ENCODE results near the gene TET2.
A peak's percentile ranks its signal among the peaks of the same experiment; 100 is the strongest.

The TET2 gene

DNA sequence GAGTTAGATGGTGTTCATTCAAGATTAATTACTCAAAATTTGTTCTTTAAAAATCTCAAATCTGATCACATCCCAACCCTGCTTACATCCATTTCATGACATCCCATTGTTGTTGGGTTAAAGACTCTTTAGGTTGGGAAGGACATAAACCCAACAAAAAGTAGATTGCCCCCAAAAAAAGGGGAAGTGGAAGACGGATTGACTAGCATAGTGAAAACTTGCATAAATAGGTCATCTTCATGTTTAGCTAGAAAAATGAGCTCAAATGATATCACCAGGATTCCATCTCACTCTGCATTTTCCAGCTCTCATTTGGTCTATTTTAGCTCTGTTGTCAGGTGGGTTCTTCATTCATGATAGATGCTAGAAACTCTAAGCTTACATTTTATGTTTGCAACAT, 18.5 kb upstream of the TET2 start:
- H3K4me1 ChIP-seq: no peaks in the 10 kb centered on the region
- H3K27me3 ChIP-seq (ENCODE audit: low read depth): no peaks in the 10 kb centered on the region
- no peaks in the 10 kb centered on the region for H3K9me3 ChIP-seq
- in situ Hi-C loops (cut with MboI; ENCODE audit: low sequenced_read_pairs): no loop called here
- no peak for DNase-seq (ENCODE audit: low spot score in 2 of 2)
- H3K4me3 ChIP-seq: no peak overlapping the region
- H3K36me3 ChIP-seq (replicated peaks): no peaks in the 10 kb centered on the region

- Histone ChIP-seq H3K4me1 (no peaks in the 10 kb centered on the region), H3K36me3 (replicated peaks) (no peaks in the 10 kb centered on the region), H3K4me3 (no peak overlapping the region), H3K27me3 (ENCODE audit: low read depth) (no peaks in the 10 kb centered on the region), H3K9me3 (no peaks in the 10 kb centered on the region)
- no peak for DNase-seq (ENCODE audit: low spot score in 2 of 2)
- in situ Hi-C loops (cut with MboI; ENCODE audit: low sequenced_read_pairs): no loop called here
Measured at GRCh38 chr4:105129286-105130040, 17.2 kb upstream of the TET2 start.

DNA sequence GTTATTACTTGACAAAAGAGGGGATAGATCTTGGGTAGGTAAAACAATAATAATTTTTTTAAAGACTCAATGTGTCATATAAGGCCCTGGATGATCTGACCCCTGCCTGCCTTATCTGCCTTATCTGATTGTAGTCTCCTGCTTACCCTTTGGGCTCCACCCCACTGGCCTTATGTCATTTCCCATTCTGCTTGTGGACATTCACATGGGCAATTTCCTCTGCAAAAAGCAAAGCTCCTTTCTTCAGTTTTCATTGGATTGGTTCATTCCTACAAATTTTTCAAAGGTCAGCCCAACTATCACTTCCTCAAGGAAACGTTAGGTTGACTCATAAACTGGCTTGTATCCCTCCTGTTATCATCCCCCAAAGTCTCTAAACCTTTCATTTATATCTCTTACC, 15.7 kb upstream of the TET2 start:
- no peaks in the 10 kb centered on the region for H3K4me1 ChIP-seq
- no peaks in the 10 kb centered on the region for H3K36me3 ChIP-seq (replicated peaks)
- no peaks in the 10 kb centered on the region for H3K27me3 ChIP-seq (ENCODE audit: low read depth)
- H3K9me3 ChIP-seq: no peaks in the 10 kb centered on the region
- in situ Hi-C loops (cut with MboI; ENCODE audit: low sequenced_read_pairs): no loop called here
- H3K4me3 ChIP-seq: no peak overlapping the region
- no peak for DNase-seq (ENCODE audit: low spot score in 2 of 2)

DNA sequence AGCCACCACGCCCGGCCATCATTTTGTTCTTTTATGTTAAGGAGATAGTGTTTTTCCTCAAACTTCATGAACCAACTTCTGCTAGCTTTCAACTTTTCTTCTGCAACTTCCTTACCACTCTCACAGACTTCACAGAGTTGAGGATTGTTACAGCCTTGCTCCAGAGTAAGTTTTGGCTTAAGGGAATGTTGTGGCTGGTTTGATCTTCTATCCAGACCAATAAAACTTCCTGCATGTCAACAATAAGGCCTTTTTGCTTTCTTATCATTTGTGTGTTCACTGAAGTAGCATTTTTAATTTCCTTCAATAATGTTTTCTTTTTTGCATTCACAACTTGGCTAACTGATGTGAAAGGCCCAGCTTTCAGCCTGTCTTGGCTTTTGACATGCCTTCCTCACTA, 12.7 kb upstream of the TET2 start:
- H3K27me3 ChIP-seq (ENCODE audit: low read depth): no peaks in the 10 kb centered on the region
- H3K9me3 ChIP-seq: no peaks in the 10 kb centered on the region
- no peaks in the 10 kb centered on the region; the same call in 1 of the 2 replicates for H3K36me3 ChIP-seq (replicated peaks)
- no peak for DNase-seq (ENCODE audit: low spot score in 2 of 2)
- no peak overlapping the region for H3K4me3 ChIP-seq
- in situ Hi-C loops (cut with MboI; ENCODE audit: low sequenced_read_pairs): no loop called here
- H3K4me1 ChIP-seq: no peaks in the 10 kb centered on the region

- no peaks in the 10 kb centered on the region for H3K27me3 ChIP-seq (ENCODE audit: low read depth)
- in situ Hi-C loops (cut with MboI; ENCODE audit: low sequenced_read_pairs): no loop called here
- H3K4me1 ChIP-seq: 0 out of 2 replicates have a peak, but pooled peaks cover 2% of the 10 kb centered on the region
- H3K4me3 ChIP-seq: no peak overlapping the region
- DNase-seq (ENCODE audit: low spot score in 2 of 2): no peak
- H3K9me3 ChIP-seq: no peaks in the 10 kb centered on the region
- H3K36me3 ChIP-seq (replicated peaks): no peaks in the 10 kb centered on the region; the same call in 1 of the 2 replicates
Measured at GRCh38 chr4:105135785-105136184, 10.9 kb upstream of the TET2 start.

DNA sequence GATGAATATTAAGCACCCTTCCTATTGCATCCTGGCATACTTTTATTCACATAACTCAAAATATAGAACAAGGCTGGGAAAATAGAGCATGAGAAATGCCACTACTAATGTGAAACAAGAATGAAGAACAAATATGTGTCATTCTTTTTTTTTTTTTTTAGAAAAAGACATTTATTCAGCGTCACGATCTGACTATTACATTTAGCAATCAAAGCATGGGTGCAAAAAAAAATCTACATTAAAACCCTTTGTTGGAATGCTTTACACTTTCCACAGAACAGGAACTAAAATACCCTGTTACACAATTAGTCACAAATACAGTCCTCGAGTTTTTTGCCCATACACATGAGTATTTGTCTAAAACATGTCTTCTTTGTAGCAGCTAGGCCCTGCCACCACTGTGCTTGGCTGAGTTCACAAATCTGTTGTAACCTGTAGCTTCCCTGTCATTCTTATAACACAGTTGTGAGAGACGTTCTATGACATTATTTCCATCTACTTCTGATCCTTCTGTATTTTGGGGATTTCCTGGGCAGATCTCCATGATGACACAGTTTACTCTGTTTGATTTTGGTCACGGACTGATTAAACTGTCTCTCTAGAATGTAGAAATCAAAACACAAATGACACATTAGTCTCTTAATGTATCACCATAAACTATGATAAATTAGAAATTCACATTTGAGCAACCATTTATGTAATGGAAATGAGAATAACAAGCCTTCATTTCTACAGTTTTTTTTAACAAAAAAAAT, 9.4 kb upstream of the TET2 start:
- 0 out of 2 replicates have a peak, but pooled peaks cover 2% of the 10 kb centered on the region for H3K4me1 ChIP-seq
- no peaks in the 10 kb centered on the region for H3K27me3 ChIP-seq (ENCODE audit: low read depth)
- no peak for DNase-seq (ENCODE audit: low spot score in 2 of 2)
- in situ Hi-C loops (cut with MboI; ENCODE audit: low sequenced_read_pairs): no loop called here
- no peak overlapping the region for H3K4me3 ChIP-seq
- H3K9me3 ChIP-seq: no peaks in the 10 kb centered on the region
- H3K36me3 ChIP-seq (replicated peaks): no peaks in the 10 kb centered on the region; the same call in 1 of the 2 replicates

GRCh38 chr4:105139646-105140045, 7.0 kb upstream of the TET2 start:
- no peaks in the 10 kb centered on the region; the same call in 1 of the 2 replicates for H3K36me3 ChIP-seq (replicated peaks)
- no peaks in the 10 kb centered on the region for H3K9me3 ChIP-seq
- DNase-seq (ENCODE audit: low spot score in 2 of 2): no peak
- H3K27me3 ChIP-seq (ENCODE audit: low read depth): no peaks in the 10 kb centered on the region
- H3K4me1 ChIP-seq: peaks cover 7% of the 10 kb centered on the region; the same call in 1 of the 2 replicates
- in situ Hi-C loops (cut with MboI; ENCODE audit: low sequenced_read_pairs): loop anchor here (5.0 kb wide), 1 partner anchor 333 kb away; the partner anchor contains the start of gene PPA2
- H3K4me3 ChIP-seq: no peak overlapping the region

DNA sequence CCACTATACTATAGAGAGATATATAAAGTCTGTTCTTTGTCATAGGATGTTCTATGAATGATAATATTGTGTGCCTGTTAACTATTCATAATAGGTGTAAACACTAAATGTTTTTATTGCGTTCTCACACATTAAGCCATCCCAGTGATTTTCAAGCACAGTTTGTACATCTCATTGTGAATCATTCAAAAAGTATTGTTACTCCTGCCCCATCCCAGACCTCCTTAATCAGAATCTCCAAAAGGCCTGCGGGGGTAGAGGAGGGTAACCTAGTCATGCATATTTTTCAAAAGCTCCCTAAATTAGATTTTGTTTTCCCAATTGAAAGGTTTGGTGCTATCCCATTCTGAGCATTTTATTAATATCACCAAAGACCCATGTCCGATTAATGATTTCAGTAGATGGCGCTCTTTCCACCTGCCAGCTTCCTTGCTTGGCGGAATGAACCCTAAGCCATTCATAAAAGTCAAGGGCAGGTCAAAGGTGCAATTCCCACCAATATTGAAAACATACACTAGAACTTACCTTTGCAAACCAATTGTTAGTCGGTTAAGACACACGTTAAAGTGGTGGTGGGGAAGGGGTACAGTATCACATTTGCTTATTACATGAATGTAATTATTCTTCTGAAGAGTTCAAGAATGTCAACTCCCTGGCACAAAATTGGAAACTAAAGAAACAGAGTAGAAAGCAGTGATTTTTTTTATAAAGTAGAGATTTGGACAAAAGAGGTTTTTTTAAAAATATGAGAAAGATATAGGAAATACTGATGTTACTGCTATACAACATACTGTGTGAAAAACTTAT, 5.8 kb upstream of the TET2 start:
- no peaks in the 10 kb centered on the region for H3K27me3 ChIP-seq (ENCODE audit: low read depth)

GRCh38 chr4:105145156-105145902, 1.3 kb upstream of the TET2 start:
- H3K9me3 ChIP-seq: no peaks in the 10 kb centered on the region
- peaks cover 26% of the 10 kb centered on the region for H3K4me1 ChIP-seq
- H3K4me3 ChIP-seq: peak overlapping the region; percentile 59
- H3K27me3 ChIP-seq (ENCODE audit: low read depth): no peaks in the 10 kb centered on the region
- in situ Hi-C loops (cut with MboI; ENCODE audit: low sequenced_read_pairs): no loop called here
- DNase-seq (ENCODE audit: low spot score in 2 of 2): no peak
- no peaks in the 10 kb centered on the region for H3K36me3 ChIP-seq (replicated peaks)

More for the DNA sequence above, 5.8 kb upstream of the TET2 start:
- peak; percentile 34 to 51 for DNase-seq (ENCODE audit: low spot score in 2 of 2)
- peaks cover 16% of the 10 kb centered on the region for H3K4me1 ChIP-seq
- H3K36me3 ChIP-seq (replicated peaks): no peaks in the 10 kb centered on the region; the same call in 1 of the 2 replicates
- no peaks in the 10 kb centered on the region for H3K9me3 ChIP-seq
- no peak overlapping the region for H3K4me3 ChIP-seq
- in situ Hi-C loops (cut with MboI; ENCODE audit: low sequenced_read_pairs): loop anchor here (5.0 kb wide), 1 partner anchor 331 kb away; the partner anchor contains the start of gene PPA2

GRCh38 chr4:105145903-105146275, 787 bp upstream of the TET2 start:
- no peaks in the 10 kb centered on the region for H3K36me3 ChIP-seq (replicated peaks)
- H3K4me3 ChIP-seq: peak overlapping the region; percentile 59
- no peaks in the 10 kb centered on the region for H3K27me3 ChIP-seq (ENCODE audit: low read depth)
- no peaks in the 10 kb centered on the region for H3K9me3 ChIP-seq
- peak in 1 of 2 experiments; percentile 44 for DNase-seq (ENCODE audit: low spot score in 2 of 2)
- in situ Hi-C loops (cut with MboI; ENCODE audit: low sequenced_read_pairs): no loop called here
- H3K4me1 ChIP-seq: peaks cover 24% of the 10 kb centered on the region

DNA sequence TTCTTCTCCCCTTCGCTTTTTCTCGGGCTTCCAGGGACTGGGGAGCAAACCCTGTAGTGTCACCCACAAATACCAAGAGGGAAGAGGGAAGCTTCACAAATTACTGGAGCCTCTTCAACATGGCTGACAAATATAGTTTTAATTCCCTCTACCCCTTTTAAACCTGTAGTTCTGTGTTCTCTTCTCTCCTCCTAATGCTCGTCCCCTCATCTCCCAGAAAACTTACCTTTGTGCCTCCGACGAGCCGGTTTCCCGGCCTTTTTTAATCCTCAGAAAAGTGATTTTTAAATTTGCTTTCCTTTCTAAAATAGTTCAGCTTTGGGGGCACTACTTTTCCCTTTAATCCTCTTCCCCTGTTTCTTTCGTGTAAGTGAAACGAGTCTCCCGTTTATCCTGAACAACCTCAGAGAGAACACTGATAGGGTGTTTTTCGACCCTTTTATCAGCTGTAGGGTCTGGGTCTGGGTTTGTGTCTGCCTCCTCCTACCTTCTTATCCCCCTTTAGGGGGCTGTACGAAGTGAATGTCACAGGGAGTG, 408 bp downstream of the TET2 start:
- Histone ChIP-seq H3K4me1 (peaks cover 24% of the 10 kb centered on the region), H3K4me3 (peak overlapping the region; percentile 59), H3K36me3 (replicated peaks) (no peaks in the 10 kb centered on the region), H3K27me3 (ENCODE audit: low read depth) (no peaks in the 10 kb centered on the region), H3K9me3 (no peaks in the 10 kb centered on the region)
- in situ Hi-C loops (cut with MboI; ENCODE audit: low sequenced_read_pairs): no loop called here
- peak in 1 of 2 experiments; percentile 20 for DNase-seq (ENCODE audit: low spot score in 2 of 2)

- Histone ChIP-seq H3K4me1 (peaks cover 24% of the 10 kb centered on the region), H3K36me3 (replicated peaks) (no peaks in the 10 kb centered on the region), H3K4me3 (peak overlapping the region; percentile 59), H3K27me3 (ENCODE audit: low read depth) (no peaks in the 10 kb centered on the region), H3K9me3 (no peaks in the 10 kb centered on the region)
- peak; percentile 76 to 82 for DNase-seq (ENCODE audit: low spot score in 2 of 2)
- in situ Hi-C loops (cut with MboI; ENCODE audit: low sequenced_read_pairs): no loop called here
Measured at GRCh38 chr4:105147553-105148161, 981 bp downstream of the TET2 start.

Data from HAP-1 (cell line).